Thymus (tissue), 11 donors: Measurements from ENCODE around the gene USP32. TPM values are rescaled to one million over a fixed set of nuclear protein-coding genes. Genes with fewer than 3 reads are reported as not detected.

ENCODE experiments used
- DNase-seq, 9 donors: peaks; one replicate each; pipeline ENCODE4 v3.0.0-alpha.2; 2013; ENCODE audit warnings: low spot score in 9 of 9, low read depth in 6 of 9, missing footprints in 1 of 9
- H3K27ac ChIP-seq, 2 donors: one replicate each; pipeline ENCODE4 v1.5.1; 2013; ENCODE audit warnings: control low read depth in 1 of 2, low read depth in 1 of 2, low read length in 1 of 2, mild to moderate bottlenecking in 1 of 2, moderate library complexity in 1 of 2
- H3K27me3 ChIP-seq, 2 donors: one replicate each; pipeline ENCODE4 v1.5.1; 2013; ENCODE audit warnings: low read length in 1 of 2; ENCODE audit not compliant: control insufficient read depth in 2 of 2, insufficient read depth in 1 of 2
- H3K36me3 ChIP-seq, 2 donors: one replicate each; pipeline ENCODE4 v1.5.1; 2013; ENCODE audit warnings: low read length in 1 of 2, mild to moderate bottlenecking in 1 of 2, moderate library complexity in 1 of 2; ENCODE audit not compliant: control insufficient read depth in 2 of 2, insufficient read depth in 2 of 2
- H3K4me1 ChIP-seq, 2 donors: one replicate each; pipeline ENCODE4 v1.5.1; 2013; ENCODE audit warnings: low read length in 2 of 2; ENCODE audit not compliant: control insufficient read depth in 2 of 2, insufficient read depth in 2 of 2
- H3K4me3 ChIP-seq, 2 donors: one replicate each; pipeline ENCODE4 v1.5.1; 2013; ENCODE audit warnings: low read length in 2 of 2, control low read depth in 1 of 2, mild to moderate bottlenecking in 1 of 2
- H3K9me3 ChIP-seq, 2 donors: one replicate each; pipeline ENCODE4 v1.5.1; 2013; ENCODE audit warnings: low read length in 1 of 2, mild to moderate bottlenecking in 1 of 2; ENCODE audit not compliant: control insufficient read depth in 2 of 2, insufficient read depth in 1 of 2
- WGBS: extraction: QIAGEN DNeasy Blood & Tissue Kit; methylation state at CpG from one replicate; pipeline ENCODE4 v1.1.7; 2013; 5-methylcytosine and 5-hydroxymethylcytosine counted together
- polyA plus RNA-seq: library from polyadenylated mRNA; stranded (reverse); fragments of 200-250 nt; gene quantifications from one replicate; pipeline ENCODE4 v1.2.3, GENCODE V29; 2013
- total RNA-seq: library from RNA; stranded (reverse); fragments of 120-200 nt; gene quantifications from one replicate; pipeline ENCODE4 v1.2.4, GENCODE V29; 2013
- donor health status: healthy.

The USP32 gene
- total and polyA plus RNA-seq, 2 donors, result 10.0 to 26.4 TPM

GRCh38 chr17:60284709-60285108 is 107.2 kb downstream of the USP32 start:
- Histone ChIP-seq H3K9me3 (no peaks in the 10 kb centered on the region), H3K4me3 (no peak overlapping the region), H3K27me3 (no peaks in the 10 kb centered on the region), H3K27ac (no peak overlapping the region), H3K4me1 (no peaks in the 10 kb centered on the region), H3K36me3 (peaks cover 7 to 13% of the 10 kb centered on the region in 2 donors)
- no peak for DNase-seq
- 98% methylated on average over 1 of the region's 1 CpG for WGBS

DNA sequence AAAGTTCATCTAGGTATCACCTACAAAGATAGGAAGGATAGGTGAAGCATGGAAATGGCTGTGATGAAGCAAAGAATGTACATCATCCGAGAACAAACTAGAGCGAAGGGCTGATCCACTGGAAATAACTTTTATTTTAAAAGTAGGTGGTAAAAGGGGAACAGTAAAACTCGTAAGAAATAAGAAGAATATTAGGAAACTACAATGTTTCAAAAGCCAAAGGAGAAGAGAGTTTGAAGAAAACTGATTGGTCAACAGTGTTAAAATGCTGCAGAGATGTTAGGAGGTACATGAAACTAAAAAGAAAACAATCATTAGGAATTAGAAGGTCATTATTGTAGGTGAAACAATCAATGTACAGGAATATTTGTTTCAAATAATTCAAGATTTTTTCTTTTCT is 108.1 kb downstream of the USP32 start:
- no peak overlapping the region for H3K27ac ChIP-seq
- H3K27me3 ChIP-seq, result no peaks in the 10 kb centered on the region
- peaks cover 7 to 13% of the 10 kb centered on the region in 2 donors for H3K36me3 ChIP-seq
- no peaks in the 10 kb centered on the region for H3K4me1 ChIP-seq
- WGBS, result 97% methylated on average over 3 of the region's 3 CpGs
- no peak for DNase-seq
- no peaks in the 10 kb centered on the region for H3K9me3 ChIP-seq
- H3K4me3 ChIP-seq, result no peak overlapping the region

DNA sequence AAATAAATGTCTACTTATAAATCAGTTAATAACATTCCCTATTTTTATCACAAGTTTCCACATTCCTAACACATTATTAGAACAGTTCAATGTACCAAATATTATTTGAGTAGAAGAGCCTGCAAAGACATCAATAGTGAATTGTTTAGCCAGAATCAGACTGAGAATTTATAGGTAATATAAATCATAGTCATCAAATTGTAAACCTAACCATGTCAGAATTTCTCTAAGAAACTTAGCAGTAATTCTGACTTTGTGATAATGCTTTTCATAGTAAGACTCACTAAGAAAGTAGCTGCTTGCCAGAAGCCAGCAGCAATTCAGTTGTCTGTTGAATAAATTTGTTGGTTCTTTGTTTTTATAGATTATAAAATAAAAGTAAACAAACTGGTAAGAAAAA is 111.3 kb downstream of the USP32 start:
- Histone ChIP-seq H3K36me3 (no peaks in the 10 kb centered on the region), H3K4me1 (no peaks in the 10 kb centered on the region), H3K9me3 (no peaks in the 10 kb centered on the region), H3K27me3 (no peaks in the 10 kb centered on the region), H3K27ac (no peak overlapping the region), H3K4me3 (no peak overlapping the region)
- no peak for DNase-seq

GRCh38 chr17:60278237-60278636 is 113.7 kb downstream of the USP32 start:
- WGBS, result 96% methylated on average over 2 of the region's 2 CpGs
- DNase-seq, result no peak
- Histone ChIP-seq H3K9me3 (no peaks in the 10 kb centered on the region), H3K4me1 (no peaks in the 10 kb centered on the region), H3K36me3 (no peaks in the 10 kb centered on the region), H3K27ac (no peak overlapping the region), H3K27me3 (no peaks in the 10 kb centered on the region), H3K4me3 (no peak overlapping the region)

DNA sequence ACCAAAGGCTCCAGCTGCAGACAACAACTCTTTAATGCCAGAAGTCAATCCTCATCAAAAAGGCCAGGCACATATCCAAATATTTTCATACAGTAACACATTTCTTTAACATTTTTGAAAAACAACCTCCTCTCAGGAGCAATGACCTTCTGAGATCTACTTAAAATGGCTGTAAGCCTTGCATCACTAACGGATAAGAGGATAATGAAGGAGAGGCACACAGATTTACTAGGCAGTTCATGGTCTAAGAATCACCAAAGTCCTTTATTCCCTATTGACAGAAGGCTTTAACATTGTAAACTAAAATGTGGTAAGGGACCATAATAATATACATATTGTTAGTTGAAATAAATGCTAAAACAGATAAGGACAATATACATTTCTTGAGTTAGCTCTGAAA is 114.7 kb downstream of the USP32 start:
- no peak overlapping the region for H3K4me3 ChIP-seq
- H3K9me3 ChIP-seq, result no peaks in the 10 kb centered on the region
- DNase-seq, result no peak
- no peaks in the 10 kb centered on the region for H3K4me1 ChIP-seq
- no peak overlapping the region for H3K27ac ChIP-seq
- 96% methylated on average over 1 of the region's 1 CpG for WGBS
- H3K36me3 ChIP-seq, result no peaks in the 10 kb centered on the region
- no peaks in the 10 kb centered on the region for H3K27me3 ChIP-seq

GRCh38 chr17:60269417-60269816 is 122.5 kb downstream of the USP32 start:
- H3K4me3 ChIP-seq, result no peak overlapping the region
- H3K27me3 ChIP-seq, result no peaks in the 10 kb centered on the region
- no peak for DNase-seq
- WGBS, result 92% methylated on average over 1 of the region's 1 CpG
- no peak overlapping the region for H3K27ac ChIP-seq
- H3K9me3 ChIP-seq, result no peaks in the 10 kb centered on the region
- peaks cover 0 to 8% of the 10 kb centered on the region in 2 donors for H3K36me3 ChIP-seq
- H3K4me1 ChIP-seq, result no peaks in the 10 kb centered on the region

DNA sequence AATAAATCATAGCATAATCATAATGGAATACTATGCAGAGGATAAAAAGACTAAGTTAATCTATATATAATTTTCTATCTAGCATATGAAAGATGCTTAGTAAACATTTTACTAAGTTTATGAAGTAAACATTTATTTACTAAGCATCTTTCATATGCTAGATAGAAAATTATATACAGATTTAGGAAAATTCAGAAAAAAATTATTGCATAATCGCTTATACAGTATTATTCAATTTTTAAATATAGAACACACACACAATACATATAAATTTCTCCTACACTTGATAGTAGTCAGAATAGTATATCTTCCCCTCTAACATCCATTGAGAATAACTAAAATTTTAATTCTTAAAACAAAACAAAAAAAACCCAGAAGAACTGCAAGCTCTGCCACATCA is 131.4 kb downstream of the USP32 start:
- no peak overlapping the region for H3K4me3 ChIP-seq
- peaks cover 0 to 27% of the 10 kb centered on the region in 2 donors for H3K36me3 ChIP-seq
- H3K9me3 ChIP-seq, result no peaks in the 10 kb centered on the region
- no peak for DNase-seq
- 96% methylated on average over 1 of the region's 1 CpG for WGBS
- H3K27ac ChIP-seq, result no peak overlapping the region
- H3K4me1 ChIP-seq, result no peaks in the 10 kb centered on the region
- no peaks in the 10 kb centered on the region for H3K27me3 ChIP-seq

GRCh38 chr17:60258313-60258712 is 133.6 kb downstream of the USP32 start:
- H3K9me3 ChIP-seq, result no peaks in the 10 kb centered on the region
- H3K36me3 ChIP-seq, result peaks cover 3 to 32% of the 10 kb centered on the region in 2 donors
- DNase-seq, result no peak
- no peak overlapping the region for H3K4me3 ChIP-seq
- 98% methylated on average over 3 of the region's 3 CpGs for WGBS
- no peaks in the 10 kb centered on the region for H3K27me3 ChIP-seq
- H3K27ac ChIP-seq, result no peak overlapping the region
- no peaks in the 10 kb centered on the region for H3K4me1 ChIP-seq

DNA sequence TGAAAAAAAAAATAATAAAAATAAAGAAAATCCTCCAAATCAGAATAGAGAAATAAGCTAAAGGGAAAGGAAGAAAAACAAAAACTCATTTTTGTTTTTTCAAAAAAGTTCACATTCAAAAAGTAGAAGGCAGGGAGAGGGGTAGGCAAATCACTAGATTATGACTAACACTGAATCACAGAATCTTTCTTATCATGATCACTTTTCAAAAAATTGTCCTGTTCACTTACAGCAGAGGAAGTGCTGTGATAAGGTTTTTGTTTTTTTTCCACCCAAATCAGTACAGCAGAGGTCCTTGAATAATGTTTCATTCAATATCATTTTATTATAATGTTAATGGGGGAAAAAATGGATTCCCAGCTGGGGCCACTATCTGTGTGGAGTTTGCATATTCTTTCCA is 135.8 kb downstream of the USP32 start:
- H3K9me3 ChIP-seq, result no peaks in the 10 kb centered on the region
- no peaks in the 10 kb centered on the region for H3K27me3 ChIP-seq
- H3K36me3 ChIP-seq, result peaks cover 3 to 26% of the 10 kb centered on the region in 2 donors
- H3K4me1 ChIP-seq, result no peaks in the 10 kb centered on the region
- H3K4me3 ChIP-seq, result no peak overlapping the region
- no peak for DNase-seq
- no peak overlapping the region for H3K27ac ChIP-seq

GRCh38 chr17:60253048-60253447 is 138.9 kb downstream of the USP32 start:
- Histone ChIP-seq H3K4me3 (no peak overlapping the region), H3K4me1 (no peaks in the 10 kb centered on the region), H3K27ac (no peak overlapping the region), H3K36me3 (peaks cover 9 to 33% of the 10 kb centered on the region in 2 donors), H3K9me3 (no peaks in the 10 kb centered on the region), H3K27me3 (no peaks in the 10 kb centered on the region)
- no peak for DNase-seq
- WGBS, result 99% methylated on average over 2 of the region's 2 CpGs
